SK-N-SH (cell line): ENCODE results near the gene HDAC4. TPM values are rescaled to one million over a fixed set of nuclear protein-coding genes. Genes with fewer than 3 reads are reported as not detected.

Experiments used
- CTCF ChIA-PET: fragments of 300-600, 350-600 bp; formaldehyde crosslinking; extraction: SDS; loops from one replicate; lab custom pipeline; 2021; lab: Yijun Ruan, JAX
- POLR2A ChIA-PET: fragments of 350-600 bp; sonication (Branson Sonifier 250); formaldehyde crosslinking; extraction: SDS; loops from one replicate; lab custom pipeline; 2020; ENCODE audit warnings: antibody characterized with exemption, inconsistent platforms; lab: Yijun Ruan, JAX
- DNase-seq: peaks from one replicate; pipeline ENCODE4 v3.0.0; 2012
- H2AFZ ChIP-seq: fragments of 200-600 bp; sonication (generic); 2 replicates; pipeline ENCODE4 v1.8.1; 2016; ENCODE audit warnings: antibody characterized with exemption, mild to moderate bottlenecking, low read depth
- H3F3A ChIP-seq: fragments of 200-600 bp; sonication (generic); replicated peaks from 2 replicates; pipeline ENCODE3; 2016; ENCODE audit warnings: antibody characterized with exemption, mild to moderate bottlenecking; ENCODE audit not compliant: insufficient read depth
- H3K27ac ChIP-seq, 2 experiments: fragments of 200-500 bp in 1 of 2; fragments of 200-600 bp in 1 of 2; sonication (Bioruptor generic) in 1 of 2; sonication (generic), shearing (Covaris generic) in 1 of 2; 2 replicates each; pipeline versions ENCODE4 v1.5.1 to v1.6.1; 2014 to 2016; ENCODE audit warnings: low read depth in 2 of 2, inconsistent platforms in 1 of 2, low read length in 1 of 2, mild to moderate bottlenecking in 1 of 2, mixed read lengths in 1 of 2
- H3K27me3 ChIP-seq: fragments of 200-600 bp; sonication (generic), shearing (Covaris generic); 2 replicates; pipeline ENCODE4 v1.6.1; 2016; ENCODE audit warnings: mixed run types; ENCODE audit not compliant: insufficient read depth
- H3K36me3 ChIP-seq, 2 experiments: fragments of 200-500 bp in 1 of 2; fragments of 200-600 bp in 1 of 2; sonication (Bioruptor generic) in 1 of 2; sonication (generic) in 1 of 2; replicated peaks in 1 of 2; 2 replicates each; pipeline versions ENCODE3 to v1.5.1; 2014 to 2016; ENCODE audit warnings: low read length in 1 of 2, mild to moderate bottlenecking in 1 of 2; ENCODE audit not compliant: insufficient read depth in 2 of 2, control insufficient read depth in 1 of 2
- H3K4me1 ChIP-seq, 2 experiments: fragments of 200-500 bp in 1 of 2; fragments of 200-600 bp in 1 of 2; sonication (Bioruptor generic) in 1 of 2; sonication (generic), shearing (Covaris generic) in 1 of 2; 2 replicates each; pipeline versions ENCODE4 v1.5.1 to v1.6.1; 2014 to 2016; ENCODE audit warnings: low read depth in 1 of 2, low read length in 1 of 2, mixed run types in 1 of 2; ENCODE audit not compliant: insufficient read depth in 2 of 2, control insufficient read depth in 1 of 2
- H3K4me2 ChIP-seq: fragments of 200-600 bp; sonication (generic), shearing (Covaris generic); 2 replicates; pipeline ENCODE4 v1.6.1; 2017; ENCODE audit warnings: mixed run types
- H3K4me3 ChIP-seq, 2 experiments: fragments of 200-500 bp in 1 of 2; fragments of 200-600 bp in 1 of 2; sonication (Bioruptor generic) in 1 of 2; sonication (generic), shearing (Covaris generic) in 1 of 2; 2 replicates each; pipeline versions ENCODE4 v1.5.1 to v1.8.1; 2014 to 2016; ENCODE audit warnings: low read depth in 2 of 2, inconsistent platforms in 1 of 2, low read length in 1 of 2, mild to moderate bottlenecking in 1 of 2, mixed read lengths in 1 of 2, moderate library complexity in 1 of 2
- H3K79me2 ChIP-seq: fragments of 200-600 bp; sonication (generic); 2 replicates; pipeline ENCODE4 v1.8.1; 2017; ENCODE audit warnings: mild to moderate bottlenecking; ENCODE audit not compliant: insufficient read depth
- H3K9ac ChIP-seq: fragments of 200-600 bp; sonication (generic); 2 replicates; pipeline ENCODE4 v1.6.1; 2017; ENCODE audit warnings: mixed run types
- H3K9me2 ChIP-seq: fragments of 200-600 bp; sonication (generic); 2 replicates; pipeline ENCODE4 v1.6.1; 2017; ENCODE audit warnings: mixed run types
- H3K9me3 ChIP-seq: fragments of 200-600 bp; sonication (generic); 2 replicates; pipeline ENCODE4 v1.6.1; 2017; ENCODE audit warnings: mixed run types, mild to moderate bottlenecking, moderate library complexity
- H4K20me1 ChIP-seq: fragments of 200-600 bp; sonication (generic); 2 replicates; pipeline ENCODE4 v1.6.1; 2017; ENCODE audit warnings: mild to moderate bottlenecking, mixed run types; ENCODE audit not compliant: insufficient read depth
- CHD2 ChIP-seq: fragments of 150-350 bp; IDR thresholded peaks from 2 replicates; pipeline ENCODE4 v1.6.1; 2018; ENCODE audit warnings: low read length; ENCODE audit not compliant: partially characterized antibody
- ELF1 ChIP-seq: IDR thresholded peaks from 2 replicates; pipeline ENCODE4 v1.4.0; 2012
- EP300 ChIP-seq, 2 experiments: IDR thresholded peaks; 2 replicates each; pipeline versions ENCODE4 v1.4.0 to v1.6.1; 2012; ENCODE audit warnings: borderline replicate concordance in 1 of 2, low read depth in 1 of 2, low read length in 1 of 2
- EZH2phosphoT487 ChIP-seq: fragments of 200-600 bp; sonication (generic); IDR thresholded peaks from 2 replicates; pipeline ENCODE4 v1.6.1; 2017; ENCODE audit warnings: low read depth, mixed run types, mild to moderate bottlenecking, antibody characterized with exemption, moderate library complexity, borderline replicate concordance
- FOSL2 ChIP-seq: IDR thresholded peaks from 2 replicates; pipeline ENCODE4 v1.4.0; 2012; ENCODE audit warnings: low read depth, mild to moderate bottlenecking, moderate library complexity, borderline replicate concordance
- FOXJ3 ChIP-seq: sonication (generic); formaldehyde crosslinking; IDR thresholded peaks from 2 replicates; pipeline ENCODE4 v1.5.1; 2020; ENCODE audit warnings: mild to moderate bottlenecking, missing genetic modification reagents
- FOXM1 ChIP-seq: IDR thresholded peaks from 2 replicates; pipeline ENCODE4 v1.4.0; 2012; ENCODE audit warnings: low read depth, mild to moderate bottlenecking
- GABPA ChIP-seq: IDR thresholded peaks from 2 replicates; pipeline ENCODE4 v1.4.0; 2012; ENCODE audit warnings: low read depth, mild to moderate bottlenecking
- GATA2 ChIP-seq: sonication (generic); formaldehyde crosslinking; IDR thresholded peaks from 2 replicates; pipeline ENCODE4 v1.5.0; 2020; ENCODE audit warnings: mild to moderate bottlenecking, missing genetic modification reagents
- JUND ChIP-seq: IDR thresholded peaks from 2 replicates; pipeline ENCODE4 v1.4.0; 2012
- MEF2A ChIP-seq: IDR thresholded peaks from 2 replicates; pipeline ENCODE4 v1.4.0; 2012; ENCODE audit warnings: low read depth, borderline replicate concordance
- MXI1 ChIP-seq: IDR thresholded peaks from 2 replicates; pipeline ENCODE4 v1.6.1; 2012; ENCODE audit warnings: mild to moderate bottlenecking, low read depth, low read length, improper control_type of control experiment
- NRF1 ChIP-seq: IDR thresholded peaks from 2 replicates; pipeline ENCODE4 v1.6.1; 2012; ENCODE audit warnings: low read depth, mild to moderate bottlenecking, low read length
- SIN3A ChIP-seq: IDR thresholded peaks from 2 replicates; pipeline ENCODE4 v1.6.1; 2012; ENCODE audit warnings: low read depth, mild to moderate bottlenecking, low read length, moderate library complexity, borderline replicate concordance
- TAF1 ChIP-seq: IDR thresholded peaks from 2 replicates; pipeline ENCODE4 v1.6.1; 2012; ENCODE audit warnings: low read depth, mild to moderate bottlenecking, low read length, moderate library complexity, borderline replicate concordance
- TCF12 ChIP-seq: IDR thresholded peaks from 2 replicates; pipeline ENCODE4 v1.4.0; 2012
- WGBS: methylation state at CpG from one replicate; pipeline ENCODE4 v1.1.6; 2017; ENCODE audit warnings: low lambda C conversion rate; 5-methylcytosine and 5-hydroxymethylcytosine counted together
- polyA plus RNA-seq, 3 experiments: library from polyadenylated mRNA; depleted of rRNA; stranded (reverse); fragments of >200 nt; gene quantifications; 2 replicates each; pipeline ENCODE4 v1.2.3, GENCODE V29; 2012
- TF ChIP-seq, protein P1 (sequence below): fragments of 200-600 bp; sonication (generic); IDR thresholded peaks from 2 replicates; pipeline ENCODE4 v1.6.1; 2017; ENCODE audit warnings: antibody characterized with exemption, mild to moderate bottlenecking, moderate library complexity
- TF ChIP-seq, protein P2 (sequence below): IDR thresholded peaks from 2 replicates; pipeline ENCODE4 v1.4.0; 2012; ENCODE audit warnings: low read depth

The HDAC4 gene
- polyA plus RNA-seq, 1 of the 3 experiments (the other 2 are of a cell fraction), result 5.5 TPM

DNA sequence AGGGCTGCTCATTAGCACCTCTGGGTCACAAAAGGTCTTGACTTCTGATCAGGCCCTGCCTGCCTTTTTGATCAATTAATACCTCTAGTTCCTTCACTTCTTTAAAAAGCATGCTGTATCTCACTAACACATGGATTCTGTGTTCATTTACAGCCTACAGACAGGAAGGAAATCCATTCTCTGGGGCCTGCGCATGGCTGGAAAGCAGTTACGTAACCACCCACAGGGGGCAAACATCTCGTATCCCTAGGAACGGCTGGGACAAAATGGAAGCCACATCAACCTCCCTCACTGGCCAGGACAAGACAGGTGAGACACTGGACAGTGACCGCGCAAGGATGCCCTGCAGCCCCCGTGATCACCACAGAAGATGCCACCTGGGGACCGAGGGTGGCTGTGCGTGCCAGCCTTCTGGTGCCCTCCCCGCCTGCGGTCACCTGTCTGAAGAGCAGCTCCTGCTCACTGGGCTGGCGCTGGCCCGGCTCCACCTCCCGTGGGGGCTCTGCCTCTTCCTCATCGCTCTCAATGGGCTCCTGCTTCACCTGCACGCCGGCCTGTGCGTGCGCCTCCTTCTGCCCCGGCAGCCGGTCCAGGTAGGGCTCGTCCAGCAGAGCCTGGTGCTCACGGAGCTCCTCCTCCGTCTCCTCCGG lies 286.1 kb downstream of the HDAC4 start:
- H3K36me3 ChIP-seq, result peaks cover 0 to 9% of the 10 kb centered on the region in 2 experiments
- no peak overlapping the region for H3K4me3 ChIP-seq
- H3K27me3 ChIP-seq, result no peaks in the 10 kb centered on the region
- H3K9me2 ChIP-seq, result no peaks in the 10 kb centered on the region
- WGBS, result 89% methylated on average over 8 of the region's 25 CpGs
- no peaks in the 10 kb centered on the region for H3F3A ChIP-seq
- H3K27ac ChIP-seq, result peak overlapping the region in 1 of 2 experiments; percentile 74; a peak in 2 of 4 replicates
- ChIA-PET CTCF (interaction anchor here (0.5 to 1.5 kb wide), 5 partner anchors 8 to 330 kb away, joined by 3 to 4 read pairs (median 3); no protein-coding TSS in a partner anchor), POLR2A (no interaction called here)
- peak; percentile 63 for DNase-seq
- TF ChIP-seq EP300 (IDR thresholded peaks at IDR 0.05; ENCODE audit: borderline replicate concordance in 1 of 2, low read depth in 1 of 2, low read length in 1 of 2) (no peak), GATA2 (CRISPR knock-in tag) (no peak), MXI1 (no peak), TAF1 (no peak), EZH2phosphoT487 (no peak), CHD2 (no peak), TCF12 (no peak), FOSL2 (no peak), FOXJ3 (CRISPR knock-in tag) (no peak), JUND (no peak), ELF1 (no peak), MEF2A (no peak), SIN3A (no peak), GABPA (no peak)
- TF ChIP-seq, protein P1, sequence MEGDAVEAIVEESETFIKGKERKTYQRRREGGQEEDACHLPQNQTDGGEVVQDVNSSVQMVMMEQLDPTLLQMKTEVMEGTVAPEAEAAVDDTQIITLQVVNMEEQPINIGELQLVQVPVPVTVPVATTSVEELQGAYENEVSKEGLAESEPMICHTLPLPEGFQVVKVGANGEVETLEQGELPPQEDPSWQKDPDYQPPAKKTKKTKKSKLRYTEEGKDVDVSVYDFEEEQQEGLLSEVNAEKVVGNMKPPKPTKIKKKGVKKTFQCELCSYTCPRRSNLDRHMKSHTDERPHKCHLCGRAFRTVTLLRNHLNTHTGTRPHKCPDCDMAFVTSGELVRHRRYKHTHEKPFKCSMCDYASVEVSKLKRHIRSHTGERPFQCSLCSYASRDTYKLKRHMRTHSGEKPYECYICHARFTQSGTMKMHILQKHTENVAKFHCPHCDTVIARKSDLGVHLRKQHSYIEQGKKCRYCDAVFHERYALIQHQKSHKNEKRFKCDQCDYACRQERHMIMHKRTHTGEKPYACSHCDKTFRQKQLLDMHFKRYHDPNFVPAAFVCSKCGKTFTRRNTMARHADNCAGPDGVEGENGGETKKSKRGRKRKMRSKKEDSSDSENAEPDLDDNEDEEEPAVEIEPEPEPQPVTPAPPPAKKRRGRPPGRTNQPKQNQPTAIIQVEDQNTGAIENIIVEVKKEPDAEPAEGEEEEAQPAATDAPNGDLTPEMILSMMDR, result no peak; the same call in 1 of the 2 replicates
- TF ChIP-seq, all 33 proteins: peak for 0
- Histone ChIP-seq H3K4me2 (no peak overlapping the region), H3K4me1 (peaks cover 0 to 46% of the 10 kb centered on the region in 2 experiments; a peak in 1 of 4 replicates), H3K9me3 (no peaks in the 10 kb centered on the region), H3K79me2 (no peaks in the 10 kb centered on the region), H3K9ac (no peak overlapping the region), H2AFZ (no peak overlapping the region), H4K20me1 (no peaks in the 10 kb centered on the region)

DNA sequence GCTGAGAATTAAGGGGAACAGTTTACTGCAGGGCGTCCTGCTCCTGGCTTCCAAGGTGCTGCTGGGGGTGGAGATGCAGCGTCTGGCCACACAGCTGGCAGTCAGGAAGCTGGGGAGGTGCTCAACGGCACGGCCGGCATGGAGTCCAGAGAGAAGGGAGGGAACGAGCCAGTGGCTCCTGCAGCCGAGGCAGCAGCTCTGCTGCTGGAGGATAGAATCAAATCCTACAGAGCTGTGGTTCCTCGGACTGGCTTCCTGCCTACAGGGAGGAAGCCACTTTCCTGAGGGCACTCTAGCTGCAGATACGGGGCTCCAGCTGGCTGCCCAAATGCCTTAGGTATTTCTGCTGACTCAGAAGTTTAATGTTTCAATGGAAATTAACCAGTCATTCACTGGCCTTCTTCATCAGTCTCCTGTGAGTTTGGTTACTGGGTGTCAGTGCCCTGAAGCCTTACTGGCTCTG lies 286.7 kb downstream of the HDAC4 start:
- ChIA-PET CTCF (interaction anchor here (0.5 to 1.5 kb wide), 5 partner anchors 7 to 329 kb away, joined by 3 to 4 read pairs (median 3); no protein-coding TSS in a partner anchor), POLR2A (no interaction called here)
- H3K36me3 ChIP-seq, result peaks cover 0 to 10% of the 10 kb centered on the region in 2 experiments
- H3K27ac ChIP-seq, result peak overlapping the region in 1 of 2 experiments; percentile 74; a peak in 2 of 4 replicates
- H3K9me2 ChIP-seq, result no peaks in the 10 kb centered on the region
- no peak overlapping the region for H3K4me3 ChIP-seq
- H3K4me2 ChIP-seq, result no peak overlapping the region
- no peak overlapping the region for H3K9ac ChIP-seq
- H3F3A ChIP-seq, result no peaks in the 10 kb centered on the region
- WGBS, result 64% methylated on average over 4 of the region's 9 CpGs
- no peaks in the 10 kb centered on the region for H4K20me1 ChIP-seq
- H3K27me3 ChIP-seq, result no peaks in the 10 kb centered on the region
- peak; percentile 75 for DNase-seq
- H2AFZ ChIP-seq, result no peak overlapping the region
- TF ChIP-seq NRF1 (no peak), FOXM1 (no peak), CHD2 (no peak)
- TF ChIP-seq, protein P2, sequence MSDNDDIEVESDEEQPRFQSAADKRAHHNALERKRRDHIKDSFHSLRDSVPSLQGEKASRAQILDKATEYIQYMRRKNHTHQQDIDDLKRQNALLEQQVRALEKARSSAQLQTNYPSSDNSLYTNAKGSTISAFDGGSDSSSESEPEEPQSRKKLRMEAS, result no peak
- no peaks in the 10 kb centered on the region for H3K79me2 ChIP-seq
- H3K4me1 ChIP-seq, result peaks cover 0 to 52% of the 10 kb centered on the region in 2 experiments; a peak in 1 of 4 replicates
- no peaks in the 10 kb centered on the region for H3K9me3 ChIP-seq
